Stimulated activated memory B cell treated with anti-CD40 and anti-IgM and Interleukin-4, amounts not matched to agents 10 μg/mL and 1 μg/mL and 100 μg/mL, for 72 hours (primary cell): ENCODE measurements around the gene TBC1D8.

Experiments used
- ATAC-seq: fragments of 150-1000 bp; cut with Tn5 transposase; 2 replicates; pipeline ENCODE4 v1.10.0; 2021
- H3K27ac Mint-ChIP-seq: one replicate; pipeline ENCODE4 v1.8.0; 2022; ENCODE audit warnings: mild to moderate bottlenecking, mixed read lengths
- H3K27me3 Mint-ChIP-seq: one replicate; pipeline ENCODE4 v1.8.0; 2022; ENCODE audit warnings: mixed read lengths
- H3K36me3 Mint-ChIP-seq: one replicate; pipeline ENCODE4 v1.8.0; 2022; ENCODE audit warnings: mixed read lengths
- H3K4me1 Mint-ChIP-seq: one replicate; pipeline ENCODE4 v1.8.0; 2022; ENCODE audit warnings: mixed read lengths
- H3K4me3 Mint-ChIP-seq: one replicate; pipeline ENCODE4 v1.8.0; 2022; ENCODE audit warnings: mild to moderate bottlenecking, moderate library complexity, mixed read lengths
- H3K9me3 Mint-ChIP-seq: one replicate; pipeline ENCODE4 v1.8.0; 2022; ENCODE audit warnings: mixed read lengths

TBC1D8 gene

DNA sequence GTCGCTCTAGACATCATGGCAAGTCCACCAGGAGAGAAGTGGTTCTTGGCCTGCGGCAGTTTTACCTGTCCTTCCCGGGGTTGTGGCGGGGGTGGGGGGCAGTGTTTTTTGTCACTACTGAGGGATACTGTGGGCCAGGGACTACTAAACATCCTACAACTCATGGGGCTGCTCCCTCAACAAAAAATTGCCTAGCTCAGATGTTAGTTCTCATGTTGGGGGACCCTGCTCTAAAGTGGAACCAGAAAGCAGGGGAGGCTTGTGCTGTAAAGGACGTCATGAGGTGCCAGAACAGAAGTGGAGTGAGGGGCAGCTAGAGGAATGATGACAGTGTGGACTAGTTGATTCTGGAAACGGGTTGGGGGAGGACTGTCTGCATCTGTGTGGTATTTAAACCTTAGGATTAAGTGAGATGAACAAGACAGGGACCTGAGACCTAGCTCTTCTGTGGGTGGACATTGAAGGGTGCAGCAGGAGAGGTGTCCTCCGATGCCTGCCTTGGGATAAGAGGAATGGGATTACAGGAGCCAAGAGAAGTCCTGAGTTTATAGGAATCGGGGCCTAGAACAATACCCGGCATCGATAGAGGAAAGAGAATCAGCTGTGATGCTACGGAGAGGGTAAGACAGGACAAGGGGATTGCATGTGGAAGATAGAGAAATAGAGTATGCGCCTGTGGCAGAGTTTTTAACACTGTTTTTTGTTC lies 146.4 kb downstream of the TBC1D8 start:
- Mint-ChIP-seq H3K9me3 (no peaks in the 10 kb centered on the region), H3K4me1 (peaks cover 68% of the 10 kb centered on the region), H3K27ac (peak overlapping the region; percentile 93), H3K27me3 (no peaks in the 10 kb centered on the region), H3K36me3 (peaks cover 63% of the 10 kb centered on the region), H3K4me3 (peak overlapping the region; percentile 88)
- no peak for ATAC-seq

- Mint-ChIP-seq H3K9me3 (no peaks in the 10 kb centered on the region), H3K4me3 (peak overlapping the region; percentile 88), H3K4me1 (peaks cover 59% of the 10 kb centered on the region), H3K27ac (peak overlapping the region; percentile 93), H3K36me3 (peaks cover 55% of the 10 kb centered on the region), H3K27me3 (no peaks in the 10 kb centered on the region)
- ATAC-seq: no peak
Observed at GRCh38 chr2:101003278-101003775, 147.9 kb downstream of the TBC1D8 start.

GRCh38 chr2:101002562-101003277 lies 148.5 kb downstream of the TBC1D8 start:
- no peak for ATAC-seq
- Mint-ChIP-seq H3K36me3 (peaks cover 49% of the 10 kb centered on the region), H3K27ac (peak overlapping the region; percentile 93), H3K4me1 (peaks cover 53% of the 10 kb centered on the region), H3K27me3 (no peaks in the 10 kb centered on the region), H3K4me3 (peak overlapping the region; percentile 88), H3K9me3 (no peaks in the 10 kb centered on the region)

DNA sequence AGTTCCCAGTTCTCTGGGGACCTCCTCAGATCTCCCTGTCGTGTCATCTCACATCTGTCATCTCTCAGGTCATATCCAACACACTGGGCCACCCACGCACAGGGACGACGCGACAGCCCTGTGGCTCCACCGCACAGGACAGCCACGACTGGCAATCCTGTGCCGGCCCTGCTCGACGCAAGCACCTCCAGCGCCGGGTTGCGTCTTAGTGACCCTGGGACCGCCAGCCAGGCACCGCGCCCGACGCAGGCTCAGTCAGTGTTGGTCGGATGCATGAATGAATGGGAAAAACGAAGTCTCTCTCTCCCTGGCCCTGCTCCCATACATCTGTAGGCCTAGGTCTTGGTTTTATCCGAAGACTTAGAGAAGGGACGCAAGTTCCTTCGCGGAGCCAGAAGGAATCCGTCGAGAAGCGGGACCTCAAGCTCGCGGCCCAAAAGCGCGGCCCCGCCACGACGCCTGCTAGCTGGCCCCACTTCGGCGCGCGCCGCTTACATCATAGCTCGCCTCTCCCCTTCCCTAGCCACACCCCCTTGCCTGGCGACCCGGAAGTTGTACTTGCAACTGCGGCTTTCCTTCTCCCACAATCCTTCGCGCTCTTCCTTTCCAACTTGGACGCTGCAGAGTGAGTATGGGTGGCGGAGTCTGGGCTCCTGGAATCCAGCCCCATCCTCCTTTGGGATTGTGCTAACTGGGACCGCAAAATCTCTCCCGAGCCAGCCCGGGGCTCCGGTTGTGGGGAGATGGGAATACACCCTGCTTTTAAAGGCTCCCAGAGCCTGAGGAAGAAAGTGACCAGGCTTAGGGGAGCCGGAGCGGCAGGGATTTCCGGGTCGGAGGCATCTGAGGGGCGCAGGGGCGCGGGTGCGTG lies 149.3 kb downstream of the TBC1D8 start, which contains the start of gene RPL31:
Gene RPL31, plus strand, starts transcription at position 599 of the 871 bp plus-strand sequence. CDS start 413 bp downstream, outside the sequence.
- peaks cover 45% of the 10 kb centered on the region for H3K4me1 Mint-ChIP-seq
- H3K9me3 Mint-ChIP-seq: no peaks in the 10 kb centered on the region
- H3K4me3 Mint-ChIP-seq: peak within 1 kb of the TSS; percentile 88
- H3K36me3 Mint-ChIP-seq: peaks cover 41% of the 10 kb centered on the region
- H3K27me3 Mint-ChIP-seq: no peaks in the 10 kb centered on the region
- peak; percentile 97 for ATAC-seq
- H3K27ac Mint-ChIP-seq: peak within 1 kb of the TSS; percentile 93

GRCh38 chr2:100999995-101000394 lies 151.2 kb downstream of the TBC1D8 start:
- no peaks in the 10 kb centered on the region for H3K9me3 Mint-ChIP-seq
- no peak for ATAC-seq
- H3K27me3 Mint-ChIP-seq: no peaks in the 10 kb centered on the region
- peaks cover 31% of the 10 kb centered on the region for H3K4me1 Mint-ChIP-seq
- H3K36me3 Mint-ChIP-seq: peaks cover 25% of the 10 kb centered on the region
- no peak overlapping the region for H3K27ac Mint-ChIP-seq
- peak overlapping the region; percentile 38 for H3K4me3 Mint-ChIP-seq

- no peaks in the 10 kb centered on the region for H3K9me3 Mint-ChIP-seq
- H3K27me3 Mint-ChIP-seq: no peaks in the 10 kb centered on the region
- no peak overlapping the region for H3K4me3 Mint-ChIP-seq
- ATAC-seq: no peak
- H3K36me3 Mint-ChIP-seq: peaks cover 7% of the 10 kb centered on the region
- peaks cover 13% of the 10 kb centered on the region for H3K4me1 Mint-ChIP-seq
- no peak overlapping the region for H3K27ac Mint-ChIP-seq
Observed at GRCh38 chr2:100998235-100998573, 153.0 kb downstream of the TBC1D8 start.

DNA sequence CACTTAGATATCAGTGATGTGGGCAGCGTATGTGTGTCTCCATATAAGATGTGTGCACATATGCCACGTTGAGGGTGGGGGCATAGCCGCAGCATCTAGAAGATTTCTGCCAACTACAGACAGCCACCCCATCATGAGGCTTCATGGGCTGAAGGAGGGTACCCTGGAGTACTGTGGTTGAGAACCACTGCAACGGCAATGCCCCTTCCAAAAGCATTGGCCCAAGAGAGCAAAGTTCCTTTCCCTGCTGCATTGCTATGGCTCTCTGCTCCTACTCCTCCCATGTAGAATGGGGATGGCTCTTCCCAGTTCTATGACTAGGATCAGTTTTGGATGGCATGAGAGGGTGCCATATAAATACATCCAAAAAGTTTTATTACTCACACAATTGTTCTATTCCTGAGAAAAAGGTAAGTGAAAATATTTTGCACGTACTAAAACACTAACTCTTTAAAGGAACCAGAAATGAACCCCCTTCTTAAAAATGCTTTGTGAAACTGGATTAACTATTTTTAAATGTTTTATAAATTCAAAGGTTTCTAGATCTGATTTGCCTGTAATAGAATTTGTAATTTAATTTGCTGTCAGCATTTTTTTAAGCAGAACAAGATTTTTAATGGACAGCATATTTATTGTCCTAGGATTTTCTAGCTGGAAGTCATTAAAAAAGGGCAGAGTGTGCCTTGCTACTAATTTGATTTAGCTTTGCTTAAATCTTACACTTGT lies 153.5 kb downstream of the TBC1D8 start:
- Mint-ChIP-seq H3K36me3 (peaks cover 1% of the 10 kb centered on the region), H3K27me3 (no peaks in the 10 kb centered on the region), H3K4me3 (no peak overlapping the region), H3K9me3 (no peaks in the 10 kb centered on the region), H3K4me1 (peaks cover 10% of the 10 kb centered on the region), H3K27ac (no peak overlapping the region)
- ATAC-seq: no peak

DNA sequence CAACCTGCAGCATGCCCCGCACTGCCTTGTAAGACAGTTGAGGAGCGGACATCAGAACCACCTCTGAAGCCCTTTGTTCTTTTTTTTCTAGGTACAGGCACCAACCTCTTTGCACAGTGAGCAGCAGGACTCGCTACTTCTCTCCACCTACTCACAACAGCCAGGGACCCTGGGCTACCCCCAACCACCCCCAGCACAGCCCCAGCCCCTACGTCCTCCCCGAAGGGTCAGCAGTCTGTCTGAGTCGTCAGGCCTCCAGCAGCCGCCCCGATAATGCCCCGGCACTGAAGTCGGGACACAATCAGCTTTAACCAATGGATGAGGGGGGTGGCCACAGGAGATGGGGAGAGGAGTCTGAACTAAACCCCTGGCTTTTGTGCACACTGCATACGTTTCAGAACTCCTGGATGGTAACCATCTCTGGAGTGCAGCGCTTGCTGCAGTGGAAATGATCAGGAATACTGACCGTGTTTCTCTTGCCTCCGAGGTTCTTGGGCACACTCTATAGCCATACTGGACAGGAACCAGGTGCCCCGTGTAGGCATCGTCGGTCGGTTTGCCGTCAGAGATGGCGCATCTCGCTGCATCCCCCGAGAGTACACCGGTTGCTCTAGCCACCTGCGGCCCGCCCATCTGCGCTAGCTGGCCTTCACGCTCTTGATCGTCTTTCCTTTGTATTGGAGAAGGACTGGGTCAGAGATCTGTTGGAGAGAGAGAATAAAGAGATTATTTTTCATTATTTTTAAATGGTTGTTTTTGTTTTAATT lies 155.7 kb downstream of the TBC1D8 start:
- no peak for ATAC-seq
- Mint-ChIP-seq H3K27ac (no peak overlapping the region), H3K4me1 (peaks cover 10% of the 10 kb centered on the region), H3K27me3 (no peaks in the 10 kb centered on the region), H3K4me3 (no peak overlapping the region), H3K9me3 (peaks cover 3% of the 10 kb centered on the region), H3K36me3 (no peaks in the 10 kb centered on the region)

GRCh38 chr2:100993294-100993693 lies 157.9 kb downstream of the TBC1D8 start:
- H3K27me3 Mint-ChIP-seq: no peaks in the 10 kb centered on the region
- no peak overlapping the region for H3K4me3 Mint-ChIP-seq
- H3K27ac Mint-ChIP-seq: no peak overlapping the region
- ATAC-seq: no peak
- H3K36me3 Mint-ChIP-seq: no peaks in the 10 kb centered on the region
- peaks cover 10% of the 10 kb centered on the region for H3K4me1 Mint-ChIP-seq
- H3K9me3 Mint-ChIP-seq: peaks cover 3% of the 10 kb centered on the region

DNA sequence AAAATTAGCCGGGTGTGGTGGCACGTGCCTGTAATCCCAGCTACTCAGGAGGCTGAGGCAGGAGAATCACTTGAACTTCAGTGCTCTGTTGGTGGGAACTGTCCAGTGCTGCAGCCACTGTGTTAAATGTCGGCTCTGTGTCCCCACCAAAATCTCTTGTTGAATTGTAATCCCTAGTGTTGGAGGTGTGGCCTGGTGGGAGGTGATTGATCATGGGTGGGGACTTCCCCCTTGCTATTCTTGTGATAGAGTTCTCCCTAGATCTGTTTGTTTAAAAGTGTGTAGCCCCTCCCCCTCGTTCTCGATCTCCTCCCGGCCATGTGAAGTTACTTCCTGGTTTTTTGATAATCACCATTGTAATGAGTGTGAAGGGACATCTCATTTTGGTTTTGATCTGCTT lies 158.9 kb downstream of the TBC1D8 start:
- Mint-ChIP-seq H3K27ac (peak overlapping the region; percentile 15), H3K4me1 (peaks cover 10% of the 10 kb centered on the region), H3K9me3 (peaks cover 3% of the 10 kb centered on the region), H3K36me3 (no peaks in the 10 kb centered on the region), H3K4me3 (no peak overlapping the region), H3K27me3 (no peaks in the 10 kb centered on the region)
- ATAC-seq: peak; percentile 45

GRCh38 chr2:100991404-100991773 lies 159.8 kb downstream of the TBC1D8 start:
- no peak overlapping the region for H3K4me3 Mint-ChIP-seq
- H3K4me1 Mint-ChIP-seq: peaks cover 10% of the 10 kb centered on the region
- no peak for ATAC-seq

DNA sequence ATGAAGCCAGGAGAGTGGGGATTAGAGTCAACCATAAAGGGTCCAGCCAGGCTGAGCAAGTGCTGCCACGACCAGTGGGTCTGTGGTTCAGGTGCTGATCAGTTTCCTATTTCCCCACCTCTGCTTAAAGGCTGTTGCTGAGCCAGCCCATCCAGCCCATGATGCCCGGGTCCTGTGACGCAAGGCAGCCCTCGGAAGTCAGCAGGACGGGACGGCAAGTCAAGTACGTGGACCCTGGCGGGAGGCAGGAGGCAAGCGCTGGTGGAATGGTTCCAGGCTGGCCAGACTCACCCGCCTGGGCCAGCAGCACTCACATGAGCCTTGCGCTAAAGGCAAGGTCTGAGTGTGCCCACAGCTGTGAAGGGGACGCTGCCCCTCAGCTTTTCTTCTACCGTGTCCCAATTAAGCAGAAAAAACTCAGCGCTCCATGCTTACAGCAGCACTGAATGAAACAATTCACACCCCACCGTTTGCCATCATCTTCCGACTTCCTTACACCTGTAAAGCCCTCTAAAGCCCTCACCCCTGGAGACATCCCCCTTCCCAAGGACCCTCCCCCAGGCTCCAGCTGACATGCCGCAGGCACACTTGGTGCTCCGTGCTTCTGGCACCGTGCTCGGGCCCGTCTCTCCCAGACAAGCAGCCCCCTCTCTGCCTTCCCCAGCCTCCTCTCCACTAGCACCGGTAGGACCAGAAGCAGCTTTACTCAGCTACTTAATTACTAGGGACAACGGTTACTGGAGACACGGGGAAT lies 160.4 kb downstream of the TBC1D8 start:
- no peak for ATAC-seq
- H3K27me3 Mint-ChIP-seq: no peaks in the 10 kb centered on the region
- peaks cover 3% of the 10 kb centered on the region for H3K9me3 Mint-ChIP-seq
- no peaks in the 10 kb centered on the region for H3K36me3 Mint-ChIP-seq
- H3K27ac Mint-ChIP-seq: no peak overlapping the region
- H3K4me1 Mint-ChIP-seq: peaks cover 10% of the 10 kb centered on the region
- H3K4me3 Mint-ChIP-seq: no peak overlapping the region

More at GRCh38 chr2:100991404-100991773, 159.8 kb downstream of the TBC1D8 start:
- no peaks in the 10 kb centered on the region for H3K27me3 Mint-ChIP-seq
- H3K36me3 Mint-ChIP-seq: no peaks in the 10 kb centered on the region
- no peak overlapping the region for H3K27ac Mint-ChIP-seq
- H3K9me3 Mint-ChIP-seq: peaks cover 3% of the 10 kb centered on the region

DNA sequence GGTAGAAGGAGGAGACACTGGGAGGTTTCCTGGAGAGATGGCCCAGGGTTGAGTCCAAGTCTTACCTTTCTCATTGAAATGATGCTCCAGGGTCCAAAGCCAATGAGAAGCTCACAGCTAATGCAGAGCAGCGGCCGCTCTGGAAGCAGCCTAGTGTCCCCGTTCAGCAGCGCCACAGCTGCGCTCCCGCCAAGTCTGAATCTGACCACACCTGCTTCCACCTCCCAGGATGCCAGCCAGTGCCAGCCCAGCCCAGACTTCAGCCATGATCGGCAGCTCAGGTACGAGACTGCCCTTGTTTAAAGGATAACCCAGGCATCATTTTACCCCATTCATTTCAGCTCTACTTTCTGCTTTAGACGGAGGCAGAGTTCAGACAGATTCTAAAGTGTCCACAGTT lies 161.0 kb downstream of the TBC1D8 start:
- H3K27ac Mint-ChIP-seq: no peak overlapping the region
- peaks cover 11% of the 10 kb centered on the region for H3K4me1 Mint-ChIP-seq
- H3K36me3 Mint-ChIP-seq: no peaks in the 10 kb centered on the region
- no peaks in the 10 kb centered on the region for H3K27me3 Mint-ChIP-seq
- ATAC-seq: no peak
- H3K4me3 Mint-ChIP-seq: no peak overlapping the region
- peaks cover 3% of the 10 kb centered on the region for H3K9me3 Mint-ChIP-seq
